Activated CD4-positive, alpha-beta T cell treated with anti-CD3 and anti-CD28 coated beads for 24 hours (primary cell): ENCODE data around the gene LYZL6.
A peak's percentile ranks its signal among the peaks of the same experiment; 100 is the strongest.
"Not testable (repeated sequence)": the region's sequence is repeated elsewhere in the genome, so short reads cannot be mapped to it uniquely, and the experiment has no call there.

Experiments used
- DNase-seq, 2 donors: peaks; one replicate each; pipeline ENCODE4 v3.0.0-alpha.2; 2020; ENCODE audit warnings: low read depth in 2 of 2

Gene LYZL6

GRCh38 chr17:35906926-35907637 lies 36.4 kb downstream of the LYZL6 start:
- DNase-seq = no peak

GRCh38 chr17:35906191-35906925 lies 37.2 kb downstream of the LYZL6 start:
- no peak for DNase-seq

- no peak for DNase-seq
These were observed 40.1 kb downstream of the LYZL6 start for GRCh38 chr17:35903451-35903850.

- DNase-seq = no peak
These were observed 41.8 kb downstream of the LYZL6 start for GRCh38 chr17:35901631-35902175.

GRCh38 chr17:35900708-35901480 lies 42.6 kb downstream of the LYZL6 start:
- DNase-seq = no peak

- no peak for DNase-seq
These were observed 43.2 kb downstream of the LYZL6 start for GRCh38 chr17:35900280-35900679.

- DNase-seq = no peak
These were observed 45.0 kb downstream of the LYZL6 start for GRCh38 chr17:35898283-35899070.

- not testable (repeated sequence) for DNase-seq
These were observed 45.7 kb downstream of the LYZL6 start for GRCh38 chr17:35897772-35898171.

- no peak for DNase-seq
These were observed 47.6 kb downstream of the LYZL6 start for GRCh38 chr17:35895636-35896587.

- no peak for DNase-seq
These were observed 49.3 kb downstream of the LYZL6 start for GRCh38 chr17:35894206-35894605.

- DNase-seq = no peak
These were observed 49.8 kb downstream of the LYZL6 start for GRCh38 chr17:35893751-35894150.

- peak in 1 of 2 donors; percentile 25 for DNase-seq
These were observed 51.1 kb downstream of the LYZL6 start for GRCh38 chr17:35892091-35893035.

- DNase-seq = no peak
These were observed 52.2 kb downstream of the LYZL6 start for GRCh38 chr17:35891269-35891668.

- DNase-seq = no peak
These were observed 52.7 kb downstream of the LYZL6 start for GRCh38 chr17:35890774-35891155.

- no peak for DNase-seq
These were observed 53.4 kb downstream of the LYZL6 start for GRCh38 chr17:35889818-35890773.

- no peak for DNase-seq
These were observed 54.3 kb downstream of the LYZL6 start for GRCh38 chr17:35889241-35889640.
